Loucy (cell line): ENCODE data around the gene MSRB2.

Experiments used
- EZH2phosphoT487 ChIP-seq: fragments of 200-600 bp; IDR thresholded peaks from 2 replicates; pipeline ENCODE4 v1.6.1; 2018; ENCODE audit warnings: antibody characterized with exemption, mild to moderate bottlenecking, moderate library complexity, borderline replicate concordance
- TF ChIP-seq, protein P1 (sequence below): fragments of 200-600 bp; sonication (generic); conservative IDR thresholded peaks from 2 replicates; pipeline ENCODE4 v1.5.1; 2014; ENCODE audit warnings: mild to moderate bottlenecking, antibody characterized with exemption, low read length

DNA sequence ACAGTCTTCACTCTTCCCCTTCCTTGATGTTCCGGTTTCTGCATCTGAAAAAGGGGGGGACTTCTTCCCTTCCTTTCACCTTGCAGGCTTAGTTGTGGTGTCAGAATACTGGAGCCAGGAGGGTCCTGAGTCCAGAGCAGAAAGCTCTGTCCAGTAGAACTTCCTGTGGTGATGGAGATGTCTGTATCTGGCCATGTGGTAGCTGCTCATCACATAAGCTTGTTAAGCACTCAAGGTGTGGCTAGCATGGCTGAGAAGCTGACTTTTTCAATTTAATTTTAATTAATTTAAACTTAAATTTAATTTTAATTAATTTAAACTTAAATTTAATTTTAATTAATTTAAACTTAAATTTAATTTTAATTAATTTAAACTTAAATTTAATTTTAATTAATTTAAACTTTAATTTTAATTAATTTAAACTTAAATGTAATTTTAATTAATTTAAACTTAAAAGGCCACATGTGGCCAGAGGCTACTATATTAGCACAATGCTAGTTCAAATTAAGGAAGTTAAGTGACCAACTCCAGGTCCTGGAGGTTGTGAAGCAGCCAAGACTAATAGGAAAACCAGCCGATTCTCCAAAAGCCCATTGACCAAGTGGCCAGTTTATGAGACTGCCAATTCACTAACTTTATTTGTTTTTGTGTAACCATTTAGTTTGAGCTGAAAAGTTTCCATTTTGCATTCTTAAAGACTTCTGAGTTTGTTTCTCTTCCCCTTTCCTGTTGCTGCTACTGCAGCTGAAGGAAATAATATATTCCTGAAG lies 16.3 kb downstream of the MSRB2 start:
- TF ChIP-seq, protein P1, sequence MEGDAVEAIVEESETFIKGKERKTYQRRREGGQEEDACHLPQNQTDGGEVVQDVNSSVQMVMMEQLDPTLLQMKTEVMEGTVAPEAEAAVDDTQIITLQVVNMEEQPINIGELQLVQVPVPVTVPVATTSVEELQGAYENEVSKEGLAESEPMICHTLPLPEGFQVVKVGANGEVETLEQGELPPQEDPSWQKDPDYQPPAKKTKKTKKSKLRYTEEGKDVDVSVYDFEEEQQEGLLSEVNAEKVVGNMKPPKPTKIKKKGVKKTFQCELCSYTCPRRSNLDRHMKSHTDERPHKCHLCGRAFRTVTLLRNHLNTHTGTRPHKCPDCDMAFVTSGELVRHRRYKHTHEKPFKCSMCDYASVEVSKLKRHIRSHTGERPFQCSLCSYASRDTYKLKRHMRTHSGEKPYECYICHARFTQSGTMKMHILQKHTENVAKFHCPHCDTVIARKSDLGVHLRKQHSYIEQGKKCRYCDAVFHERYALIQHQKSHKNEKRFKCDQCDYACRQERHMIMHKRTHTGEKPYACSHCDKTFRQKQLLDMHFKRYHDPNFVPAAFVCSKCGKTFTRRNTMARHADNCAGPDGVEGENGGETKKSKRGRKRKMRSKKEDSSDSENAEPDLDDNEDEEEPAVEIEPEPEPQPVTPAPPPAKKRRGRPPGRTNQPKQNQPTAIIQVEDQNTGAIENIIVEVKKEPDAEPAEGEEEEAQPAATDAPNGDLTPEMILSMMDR = no peak
- no peak for TF ChIP-seq EZH2phosphoT487
